Measurements from ENCODE around the gene GPD2. TPM values are rescaled to one million over a fixed set of nuclear protein-coding genes. Genes with fewer than 3 reads are reported as not detected.

GPD2 gene
- total and polyA plus RNA-seq, 2 of the 4 experiments (the other 2 are of a cell fraction) = 20.4 to 100 TPM

- TF ChIP-seq MXI1 (IDR thresholded peaks at IDR 0.05; ENCODE audit: borderline replicate concordance, low read depth, low read length) = no peak
Measured at GRCh38 chr2:156592809-156593593, 156.8 kb downstream of the GPD2 start (continued).

GRCh38 chr2:156593594-156593921 lies 157.4 kb downstream of the GPD2 start:
- Histone ChIP-seq H3K4me2 (ENCODE audit: low read depth, low read length) (no peak overlapping the region), H4K20me1 (ENCODE audit: insufficient read depth, low read length) (no peaks in the 10 kb centered on the region), H3K9me3 (ENCODE audit: control insufficient read depth, insufficient read depth, low read length) (no peaks in the 10 kb centered on the region), H2BK5ac (ENCODE audit: low read depth, low read length, poor library complexity, severe bottlenecking) (no peak overlapping the region), H3K18ac (ENCODE audit: low read depth, low read length) (no peak overlapping the region), H3K9ac (ENCODE audit: low read depth, low read length) (no peak overlapping the region), H2AFZ (replicated peaks; ENCODE audit: low read length, poor library complexity) (no peak overlapping the region), H4K91ac (ENCODE audit: insufficient read depth, low read depth, low read length) (no peak overlapping the region), H3K9me1 (ENCODE audit: insufficient read depth, low read length) (no peaks in the 10 kb centered on the region), H3K36me3 (ENCODE audit: control insufficient read depth, insufficient read depth, low read length) (no peaks in the 10 kb centered on the region), H3K56ac (ENCODE audit: extremely low read depth, insufficient read depth, low read length) (no peak overlapping the region), H3K23ac (ENCODE audit: low read depth, low read length) (no peak overlapping the region), H4K8ac (ENCODE audit: low read depth in 2 of 2, low read length in 2 of 2) (no peak overlapping the region), H3K14ac (replicated peaks; ENCODE audit: low read depth, low read length) (no peak overlapping the region), H2AK5ac (ENCODE audit: low read depth, low read length) (no peak overlapping the region), H4K5ac (ENCODE audit: low read depth, low read length) (no peak overlapping the region), H2BK15ac (ENCODE audit: low read depth, low read length) (no peak overlapping the region), H2BK120ac (ENCODE audit: low read depth, low read length) (no peak overlapping the region), H3K27me3 (ENCODE audit: control insufficient read depth, insufficient read depth, low read length) (no peaks in the 10 kb centered on the region), H3K79me1 (ENCODE audit: low read depth in 1 of 2, low read length in 2 of 2) (no peaks in the 10 kb centered on the region), H3K4ac (ENCODE audit: low read depth, low read length) (no peak overlapping the region), H2BK20ac (ENCODE audit: low read depth, low read length) (no peak overlapping the region), H3K4me1 (ENCODE audit: control insufficient read depth, insufficient read depth, low read length) (no peaks in the 10 kb centered on the region), H3K27ac (ENCODE audit: insufficient read depth, low read length) (no peak overlapping the region), H3K4me3 (ENCODE audit: insufficient read depth, low read depth, low read length) (no peak overlapping the region), H2AK9ac (replicated peaks; ENCODE audit: low read depth, low read length, poor library complexity) (no peak overlapping the region)
- no peak for ATAC-seq (ENCODE audit: low read depth)
- no peak for DNase-seq
- intact Hi-C loops (cut with micrococcal nuclease) (no loop called here), in situ Hi-C loops (cut with MboI; ENCODE audit: low sequenced_read_pairs) (loop anchor here (25.0 kb wide), 2 partner anchors 256 to 1206 kb away; partner anchors contain the start of gene NR4A2), dilution Hi-C loops (cut with HindIII; ENCODE audit: low sequenced_read_pairs, unreplicated experiment) (no loop called here)
- no CpG with 5 or more reads among the region's 2 CpGs for WGBS, 2 experiments (ENCODE audit: extremely low coverage in 2 of 2, insufficient read length in 1 of 2)
- ChIA-PET POLR2A (ENCODE audit: unreplicated experiment) (no interaction called here), CTCF (interaction anchor here (1.1 to 1.4 kb wide), 2 partner anchors 258 to 600 kb away, joined by 3 to 5 read pairs; no protein-coding TSS in a partner anchor)
- BruUV-seq (replicated peaks) = no TSS peak
- TF ChIP-seq BHLHE40 (IDR thresholded peaks at IDR 0.05; ENCODE audit: low read depth, low read length) = no peak
- no peak for TF ChIP-seq RAD21 (IDR thresholded peaks at IDR 0.05; ENCODE audit: low read length)
- TF ChIP-seq CEBPB (IDR thresholded peaks at IDR 0.05; ENCODE audit: low read depth, low read length) = no peak
- no peak for TF ChIP-seq USF2 (IDR thresholded peaks at IDR 0.05; ENCODE audit: low read depth, low read length)
- no peak for TF ChIP-seq CHD1 (IDR thresholded peaks at IDR 0.05; ENCODE audit: low read depth, low read length)
- TF ChIP-seq SMC3 (IDR thresholded peaks at IDR 0.05; ENCODE audit: low read depth, low read length) = no peak
- TF ChIP-seq, protein P1, sequence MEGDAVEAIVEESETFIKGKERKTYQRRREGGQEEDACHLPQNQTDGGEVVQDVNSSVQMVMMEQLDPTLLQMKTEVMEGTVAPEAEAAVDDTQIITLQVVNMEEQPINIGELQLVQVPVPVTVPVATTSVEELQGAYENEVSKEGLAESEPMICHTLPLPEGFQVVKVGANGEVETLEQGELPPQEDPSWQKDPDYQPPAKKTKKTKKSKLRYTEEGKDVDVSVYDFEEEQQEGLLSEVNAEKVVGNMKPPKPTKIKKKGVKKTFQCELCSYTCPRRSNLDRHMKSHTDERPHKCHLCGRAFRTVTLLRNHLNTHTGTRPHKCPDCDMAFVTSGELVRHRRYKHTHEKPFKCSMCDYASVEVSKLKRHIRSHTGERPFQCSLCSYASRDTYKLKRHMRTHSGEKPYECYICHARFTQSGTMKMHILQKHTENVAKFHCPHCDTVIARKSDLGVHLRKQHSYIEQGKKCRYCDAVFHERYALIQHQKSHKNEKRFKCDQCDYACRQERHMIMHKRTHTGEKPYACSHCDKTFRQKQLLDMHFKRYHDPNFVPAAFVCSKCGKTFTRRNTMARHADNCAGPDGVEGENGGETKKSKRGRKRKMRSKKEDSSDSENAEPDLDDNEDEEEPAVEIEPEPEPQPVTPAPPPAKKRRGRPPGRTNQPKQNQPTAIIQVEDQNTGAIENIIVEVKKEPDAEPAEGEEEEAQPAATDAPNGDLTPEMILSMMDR (conservative IDR thresholded peaks at IDR 0.05; ENCODE audit: low read depth, low read length) = no peak
- TF ChIP-seq MAFK (IDR thresholded peaks at IDR 0.05; ENCODE audit: low read depth, low read length) = no peak
- TF ChIP-seq RFX5 (IDR thresholded peaks at IDR 0.05; ENCODE audit: low read depth, low read length) = no peak
- TF ChIP-seq ELK1 (IDR thresholded peaks at IDR 0.05; ENCODE audit: borderline replicate concordance, low read depth, low read length) = no peak
- no peak for TF ChIP-seq FOS (IDR thresholded peaks at IDR 0.05; ENCODE audit: low read depth, low read length)

All from IMR-90 (cell line).